BLaER1 treated with 17β-estradiol and CSF1 and Interleukin-3, amounts not matched to agents 10 nM and 100 nM (cell line): ENCODE measurements around the gene ATP23.

Source experiments
- H3K27ac ChIP-seq, 11 experiments: shearing (Covaris generic); formaldehyde crosslinking; 2 replicates each; pipeline ENCODE4 v1.8.1; 2022
- H3K27me3 ChIP-seq, 11 experiments: shearing (Covaris generic); formaldehyde crosslinking; 2 replicates each; pipeline ENCODE4 v1.8.1; 2022
- H3K36me3 ChIP-seq, 11 experiments: shearing (Covaris generic); formaldehyde crosslinking; 2 replicates each; pipeline ENCODE4 v1.8.1; 2022
- H3K4me1 ChIP-seq, 10 experiments: shearing (Covaris generic); formaldehyde crosslinking; 2 replicates each; pipeline ENCODE4 v1.8.1; 2022
- H3K4me2 ChIP-seq, 11 experiments: shearing (Covaris generic); formaldehyde crosslinking; 2 replicates each; pipeline ENCODE4 v1.8.1; 2022
- H3K4me3 ChIP-seq, 10 experiments: shearing (Covaris generic); formaldehyde crosslinking; 2 replicates each; pipeline ENCODE4 v1.8.1; 2022
- H3K9ac ChIP-seq, 11 experiments: shearing (Covaris generic); formaldehyde crosslinking; 2 replicates each; pipeline ENCODE4 v1.8.1; 2022
- H3K9me3 ChIP-seq, 11 experiments: shearing (Covaris generic); formaldehyde crosslinking; replicated peaks in 1 of 11; 2 replicates each; pipeline ENCODE4 v1.8.1; 2022
- H4K20me1 ChIP-seq, 11 experiments: shearing (Covaris generic); formaldehyde crosslinking; 2 replicates each; pipeline ENCODE4 v1.8.1; 2022
- Cebpa-rat ChIP-seq, 11 experiments: shearing (Covaris generic); IDR thresholded peaks; 2 replicates each; pipeline ENCODE4 v1.8.1; 2022

Gene ATP23

GRCh38 chr12:57934819-57935218 lies 6.5 kb upstream of the ATP23 start:
- Histone ChIP-seq H3K27me3 (no peaks in the 10 kb centered on the region), H3K27ac (peak overlapping the region; percentile 73 to 94 (median 88); a peak in 21 of 22 replicates), H3K36me3 (peaks cover 0 to 11% (median 0%) of the 10 kb centered on the region in 11 experiments; a peak in 1 of 22 replicates), H3K4me3 (peak overlapping the region; percentile 53 to 74 (median 66)), H3K4me1 (peaks cover 18 to 31% (median 26%) of the 10 kb centered on the region in 10 experiments), H3K9ac (peak overlapping the region; percentile 75 to 88 (median 83)), H3K9me3 (peaks cover 0 to 7% (median 0%) of the 10 kb centered on the region in 11 experiments; a peak in 1 of 22 replicates), H3K4me2 (peak overlapping the region; percentile 75 to 93 (median 84)), H4K20me1 (no peaks in the 10 kb centered on the region)
- TF ChIP-seq Cebpa-rat (IDR thresholded peaks at IDR 0.05), result no peak

DNA sequence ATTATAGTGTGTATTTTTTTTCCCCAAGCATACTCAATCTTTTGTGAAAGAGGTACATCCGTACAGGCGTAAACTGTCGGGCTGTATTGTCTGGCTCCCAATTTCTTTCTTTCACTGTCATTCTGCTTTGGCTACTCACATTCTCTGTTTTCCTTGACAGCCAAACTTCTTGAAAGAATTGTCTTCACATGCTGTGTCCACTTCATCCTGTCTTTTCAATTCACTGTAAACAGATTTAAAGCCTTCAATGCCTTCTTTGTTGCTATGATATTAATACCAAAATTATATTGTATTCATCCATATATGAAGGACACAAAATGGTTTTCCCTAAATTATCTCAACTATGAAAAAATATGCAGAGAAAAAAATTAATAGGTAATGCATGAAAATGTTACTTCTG lies 6.0 kb upstream of the ATP23 start:
- Histone ChIP-seq H3K9ac (peak overlapping the region; percentile 75 to 88 (median 83)), H3K27me3 (no peaks in the 10 kb centered on the region), H4K20me1 (no peaks in the 10 kb centered on the region), H3K4me3 (peak overlapping the region; percentile 53 to 74 (median 66)), H3K4me2 (peak overlapping the region; percentile 75 to 93 (median 84)), H3K27ac (peak overlapping the region; percentile 73 to 94 (median 88)), H3K9me3 (peaks cover 0 to 7% (median 0%) of the 10 kb centered on the region in 11 experiments; a peak in 1 of 22 replicates), H3K36me3 (peaks cover 0 to 11% (median 0%) of the 10 kb centered on the region in 11 experiments; a peak in 1 of 22 replicates), H3K4me1 (peaks cover 23 to 34% (median 28%) of the 10 kb centered on the region in 10 experiments)
- no peak for TF ChIP-seq Cebpa-rat (IDR thresholded peaks at IDR 0.05)

GRCh38 chr12:57935839-57936512 lies 5.4 kb upstream of the ATP23 start:
- Histone ChIP-seq H3K9me3 (peaks cover 0 to 7% (median 0%) of the 10 kb centered on the region in 11 experiments; a peak in 1 of 22 replicates), H3K27ac (peak overlapping the region; percentile 73 to 94 (median 88)), H3K4me1 (peaks cover 29 to 41% (median 34%) of the 10 kb centered on the region in 10 experiments), H3K36me3 (peaks cover 0 to 11% (median 0%) of the 10 kb centered on the region in 11 experiments; a peak in 1 of 22 replicates), H3K27me3 (no peaks in the 10 kb centered on the region), H3K4me3 (peak overlapping the region; percentile 53 to 74 (median 66)), H3K9ac (peak overlapping the region; percentile 75 to 88 (median 83)), H3K4me2 (peak overlapping the region; percentile 75 to 93 (median 84)), H4K20me1 (no peaks in the 10 kb centered on the region)
- no peak for TF ChIP-seq Cebpa-rat (IDR thresholded peaks at IDR 0.05)

DNA sequence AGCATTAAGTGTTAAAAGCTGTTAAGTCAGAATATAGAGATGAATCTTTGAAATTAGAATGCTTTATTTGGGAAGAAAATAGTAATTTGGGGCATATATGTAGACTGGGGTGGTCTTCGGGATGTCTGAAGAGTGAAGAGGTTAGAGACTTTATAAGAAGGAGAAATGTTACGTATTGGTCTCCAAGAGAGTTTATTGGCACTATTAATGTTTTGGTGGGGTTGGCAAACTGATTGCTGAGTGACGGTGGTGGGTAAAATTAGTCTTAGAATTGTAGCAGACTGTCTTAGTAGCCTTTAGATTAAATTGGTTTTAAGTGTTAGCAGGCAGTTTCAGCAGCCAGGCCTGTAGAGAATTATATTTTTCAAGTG lies 4.9 kb upstream of the ATP23 start:
- peak overlapping the region; percentile 75 to 93 (median 84); a peak in 21 of 22 replicates for H3K4me2 ChIP-seq
- no peak for TF ChIP-seq Cebpa-rat (IDR thresholded peaks at IDR 0.05)
- no peaks in the 10 kb centered on the region for H4K20me1 ChIP-seq
- H3K27me3 ChIP-seq, result no peaks in the 10 kb centered on the region
- H3K36me3 ChIP-seq, result peaks cover 0 to 11% (median 0%) of the 10 kb centered on the region in 11 experiments; a peak in 1 of 22 replicates
- peaks cover 29 to 41% (median 35%) of the 10 kb centered on the region in 10 experiments for H3K4me1 ChIP-seq
- H3K27ac ChIP-seq, result peak overlapping the region; percentile 73 to 94 (median 88)
- peak overlapping the region; percentile 53 to 74 (median 66); a peak in 19 of 20 replicates for H3K4me3 ChIP-seq
- H3K9ac ChIP-seq, result peak overlapping the region; percentile 75 to 88 (median 83); a peak in 18 of 22 replicates
- peaks cover 0 to 7% (median 0%) of the 10 kb centered on the region in 11 experiments; a peak in 1 of 22 replicates for H3K9me3 ChIP-seq

DNA sequence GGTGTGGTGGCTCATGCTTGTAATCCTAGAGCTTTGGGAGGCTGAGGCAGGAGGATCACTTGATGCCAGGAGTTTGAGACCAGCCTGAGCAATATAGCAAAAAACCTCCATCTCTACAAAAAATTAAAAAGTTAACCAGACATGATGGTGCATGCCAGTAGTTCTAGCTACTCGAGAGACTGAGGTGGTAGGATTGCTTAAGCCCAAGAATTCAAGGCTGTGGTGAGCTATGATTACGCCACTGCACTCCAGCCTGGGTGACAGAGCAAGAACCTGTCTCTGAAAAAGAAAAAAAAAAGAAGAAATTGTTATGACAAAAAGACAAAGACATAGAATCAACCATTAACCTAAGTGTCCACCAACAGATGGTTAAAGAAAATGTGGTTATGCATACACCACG lies 2.1 kb upstream of the ATP23 start:
- Histone ChIP-seq H3K4me2 (no peak overlapping the region), H3K27ac (no peak overlapping the region; a peak in 1 of 22 replicates), H3K36me3 (no peaks in the 10 kb centered on the region), H3K9me3 (no peaks in the 10 kb centered on the region), H4K20me1 (no peaks in the 10 kb centered on the region), H3K4me1 (peaks cover 39 to 54% (median 45%) of the 10 kb centered on the region in 10 experiments), H3K9ac (no peak overlapping the region), H3K4me3 (no peak overlapping the region), H3K27me3 (no peaks in the 10 kb centered on the region)
- peak in 1 of 11 experiments; percentile 11; a peak in 1 of 22 replicates for TF ChIP-seq Cebpa-rat (IDR thresholded peaks at IDR 0.05)

DNA sequence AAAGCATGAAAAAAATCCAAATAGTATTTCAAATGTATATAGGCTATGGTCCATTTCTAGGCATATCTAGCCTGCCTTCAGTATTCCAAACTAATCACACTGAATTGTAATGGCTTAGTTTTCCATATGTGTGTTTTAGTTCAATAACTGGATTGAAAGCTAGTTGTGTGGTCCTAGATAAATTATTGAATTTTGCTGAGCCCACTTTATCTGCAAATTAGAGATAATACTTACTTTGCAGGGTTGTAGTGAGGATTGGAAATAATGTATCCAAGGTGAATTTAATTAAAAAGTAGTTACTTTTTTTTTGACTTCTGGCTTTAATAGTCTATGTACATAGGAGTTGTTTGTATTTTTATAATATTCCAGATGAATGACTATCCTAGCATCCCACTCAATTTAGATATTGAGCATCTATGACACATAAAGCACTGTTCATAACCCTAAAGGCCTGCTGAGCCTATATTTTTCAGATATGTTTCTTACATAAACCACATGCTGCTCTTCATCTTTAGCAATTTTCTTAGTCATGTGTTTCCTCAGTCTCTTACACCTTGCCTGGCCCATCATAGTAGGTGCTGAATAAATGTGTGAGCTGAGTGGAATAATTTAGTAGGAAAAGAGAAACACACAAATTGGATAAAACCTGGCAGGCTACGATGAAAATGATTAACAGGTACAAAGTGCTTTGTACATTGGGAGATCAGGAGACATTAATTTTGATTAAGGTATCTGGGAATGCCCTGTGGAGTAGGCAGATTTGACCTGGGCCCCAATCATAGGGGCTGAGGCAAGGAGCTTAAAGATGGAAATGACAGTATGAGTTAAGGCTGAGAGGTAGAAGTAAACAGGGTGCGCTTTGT lies 1.1 kb upstream of the ATP23 start:
- peak overlapping the region; percentile 64 to 88 (median 81); a peak in 21 of 22 replicates for H3K27ac ChIP-seq
- no peaks in the 10 kb centered on the region for H4K20me1 ChIP-seq
- no peaks in the 10 kb centered on the region for H3K9me3 ChIP-seq
- H3K4me2 ChIP-seq, result peak overlapping the region; percentile 75 to 95 (median 84)
- no peak for TF ChIP-seq Cebpa-rat (IDR thresholded peaks at IDR 0.05)
- no peaks in the 10 kb centered on the region for H3K36me3 ChIP-seq
- peaks cover 30 to 44% (median 37%) of the 10 kb centered on the region in 10 experiments for H3K4me1 ChIP-seq
- H3K4me3 ChIP-seq, result peak overlapping the region; percentile 63 to 81 (median 72)
- H3K27me3 ChIP-seq, result no peaks in the 10 kb centered on the region
- H3K9ac ChIP-seq, result peak overlapping the region; percentile 75 to 87 (median 83)

DNA sequence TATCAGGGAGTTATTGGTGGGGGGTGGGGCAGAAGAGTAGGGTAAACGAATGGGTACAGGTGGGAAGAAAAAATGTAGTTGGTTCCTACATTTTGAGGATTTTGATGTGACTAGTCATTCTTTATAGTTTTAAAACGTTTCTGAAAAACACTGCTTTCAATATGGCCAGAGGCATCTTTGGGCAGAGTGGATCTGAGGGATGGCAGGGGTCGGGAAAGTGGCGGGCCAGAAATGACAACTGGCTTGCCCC lies 527 bp upstream of the ATP23 start:
- no peaks in the 10 kb centered on the region for H4K20me1 ChIP-seq
- H3K9ac ChIP-seq, result peak overlapping the region; percentile 75 to 87 (median 83)
- no peak for TF ChIP-seq Cebpa-rat (IDR thresholded peaks at IDR 0.05)
- peak overlapping the region; percentile 63 to 81 (median 72) for H3K4me3 ChIP-seq
- H3K4me1 ChIP-seq, result peaks cover 28 to 42% (median 37%) of the 10 kb centered on the region in 10 experiments
- H3K27me3 ChIP-seq, result no peaks in the 10 kb centered on the region
- peaks cover 0 to 4% (median 0%) of the 10 kb centered on the region in 11 experiments; a peak in 2 of 22 replicates for H3K36me3 ChIP-seq
- peak overlapping the region; percentile 75 to 95 (median 84) for H3K4me2 ChIP-seq
- peak overlapping the region; percentile 64 to 88 (median 81) for H3K27ac ChIP-seq
- H3K9me3 ChIP-seq, result no peaks in the 10 kb centered on the region

DNA sequence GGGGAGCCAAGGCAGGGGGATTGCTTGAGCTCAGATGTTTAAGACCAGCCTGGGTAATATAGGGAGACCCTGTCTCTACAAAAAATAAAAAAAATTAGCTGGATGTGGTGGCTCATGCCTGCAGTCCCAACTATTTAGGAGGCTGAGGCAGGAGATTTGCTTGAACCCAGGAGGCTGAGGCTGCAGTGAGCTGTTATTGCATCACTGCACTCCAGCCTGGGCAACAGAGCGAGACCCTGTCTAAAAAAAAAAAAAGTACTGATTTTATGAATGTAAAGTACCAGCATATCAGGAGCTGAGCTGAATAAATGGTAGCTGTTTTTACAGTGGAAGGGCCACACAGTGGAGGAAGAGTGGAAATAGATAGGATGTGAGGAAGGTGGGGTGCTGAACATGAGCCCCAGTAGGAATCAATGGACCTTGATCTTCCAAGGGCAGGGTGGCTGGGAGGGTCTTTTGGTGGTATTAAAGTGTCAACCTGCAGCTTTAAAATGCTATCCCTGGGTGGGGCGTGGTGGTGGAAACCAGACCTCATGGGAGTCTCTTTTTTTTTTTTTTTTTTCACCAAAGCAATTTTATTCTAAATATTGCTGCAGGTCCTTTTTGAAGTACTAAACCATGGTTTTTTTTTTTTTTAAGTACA lies 2.2 kb downstream of the ATP23 start:
- Histone ChIP-seq H4K20me1 (no peaks in the 10 kb centered on the region), H3K27me3 (no peaks in the 10 kb centered on the region), H3K27ac (no peak overlapping the region), H3K36me3 (peaks cover 0 to 28% (median 13%) of the 10 kb centered on the region in 11 experiments; a peak in 16 of 22 replicates), H3K4me1 (peaks cover 23 to 37% (median 32%) of the 10 kb centered on the region in 10 experiments), H3K4me2 (peak overlapping the region in 10 of 11 experiments; percentile 15 to 99 (median 91); a peak in 14 of 22 replicates), H3K9me3 (no peaks in the 10 kb centered on the region), H3K9ac (no peak overlapping the region), H3K4me3 (no peak overlapping the region)
- 0 out of 22 replicates have a peak, but pooled peaks of 1 of the 11 experiments have one; percentile 19 for TF ChIP-seq Cebpa-rat (IDR thresholded peaks at IDR 0.05)
